C4-2B (cell line): ENCODE results near the gene SCAPER.

Source experiments
- ZFX ChIP-seq: fragments of 450-650 bp; IDR thresholded peaks from 2 replicates; pipeline ENCODE4 v1.6.1; 2017
- TF ChIP-seq, protein P1 (sequence below): fragments of 450-650 bp; conservative IDR thresholded peaks from 2 replicates; pipeline ENCODE4 v1.5.1; 2017; ENCODE audit warnings: mild to moderate bottlenecking

DNA sequence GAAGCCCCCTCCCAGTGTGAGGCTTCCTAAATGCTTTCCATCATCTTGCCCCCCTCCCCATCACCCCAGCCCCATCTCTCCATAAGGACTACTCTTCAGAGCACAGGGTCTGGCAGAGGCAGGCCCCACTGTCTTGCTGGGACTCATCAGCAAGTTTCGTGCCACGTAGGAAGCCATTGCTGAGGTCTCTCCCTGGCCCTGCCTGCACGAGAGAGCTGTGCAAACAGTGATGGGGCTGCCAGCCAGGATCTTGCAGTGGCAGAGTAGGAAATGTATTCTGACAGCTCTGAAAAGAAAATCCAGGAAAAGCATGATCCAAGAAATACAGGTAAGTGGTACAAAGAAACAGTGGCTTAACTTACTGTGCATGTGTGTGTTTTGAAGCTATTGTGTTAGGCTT lies 546.0 kb downstream of the SCAPER start:
- TF ChIP-seq, protein P1, sequence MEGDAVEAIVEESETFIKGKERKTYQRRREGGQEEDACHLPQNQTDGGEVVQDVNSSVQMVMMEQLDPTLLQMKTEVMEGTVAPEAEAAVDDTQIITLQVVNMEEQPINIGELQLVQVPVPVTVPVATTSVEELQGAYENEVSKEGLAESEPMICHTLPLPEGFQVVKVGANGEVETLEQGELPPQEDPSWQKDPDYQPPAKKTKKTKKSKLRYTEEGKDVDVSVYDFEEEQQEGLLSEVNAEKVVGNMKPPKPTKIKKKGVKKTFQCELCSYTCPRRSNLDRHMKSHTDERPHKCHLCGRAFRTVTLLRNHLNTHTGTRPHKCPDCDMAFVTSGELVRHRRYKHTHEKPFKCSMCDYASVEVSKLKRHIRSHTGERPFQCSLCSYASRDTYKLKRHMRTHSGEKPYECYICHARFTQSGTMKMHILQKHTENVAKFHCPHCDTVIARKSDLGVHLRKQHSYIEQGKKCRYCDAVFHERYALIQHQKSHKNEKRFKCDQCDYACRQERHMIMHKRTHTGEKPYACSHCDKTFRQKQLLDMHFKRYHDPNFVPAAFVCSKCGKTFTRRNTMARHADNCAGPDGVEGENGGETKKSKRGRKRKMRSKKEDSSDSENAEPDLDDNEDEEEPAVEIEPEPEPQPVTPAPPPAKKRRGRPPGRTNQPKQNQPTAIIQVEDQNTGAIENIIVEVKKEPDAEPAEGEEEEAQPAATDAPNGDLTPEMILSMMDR: no peak
- TF ChIP-seq ZFX: no peak
